GM18520 (cell line): ENCODE results near the gene PLOD3.
"Not testable (repeated sequence)": the region's sequence is repeated elsewhere in the genome, so short reads cannot be mapped to it uniquely, and the experiment has no call there.

Experiments used
- ATAC-seq: cut with Tn5 transposase; IDR thresholded peaks from one replicate; pipeline ENCODE4 v1.9.1; 2021; ENCODE audit not compliant: unreplicated experiment

The PLOD3 gene

GRCh38 chr7:101217388-101218235 is at the start of gene PLOD3, which contains the start of gene ZNHIT1:
PLOD3 (minus strand) TSS chr7:101217581; CDS start chr7:101217274, 307 bp downstream.
ZNHIT1 (plus strand) TSS chr7:101218165; CDS start chr7:101218196, 31 bp downstream.
- peak; percentile 51 for ATAC-seq

- no peak for ATAC-seq
Observed at GRCh38 chr7:101265622-101266516, 48.5 kb upstream of the PLOD3 start.

GRCh38 chr7:101264102-101264706 is 46.8 kb upstream of the PLOD3 start:
- not testable (repeated sequence) for ATAC-seq

DNA sequence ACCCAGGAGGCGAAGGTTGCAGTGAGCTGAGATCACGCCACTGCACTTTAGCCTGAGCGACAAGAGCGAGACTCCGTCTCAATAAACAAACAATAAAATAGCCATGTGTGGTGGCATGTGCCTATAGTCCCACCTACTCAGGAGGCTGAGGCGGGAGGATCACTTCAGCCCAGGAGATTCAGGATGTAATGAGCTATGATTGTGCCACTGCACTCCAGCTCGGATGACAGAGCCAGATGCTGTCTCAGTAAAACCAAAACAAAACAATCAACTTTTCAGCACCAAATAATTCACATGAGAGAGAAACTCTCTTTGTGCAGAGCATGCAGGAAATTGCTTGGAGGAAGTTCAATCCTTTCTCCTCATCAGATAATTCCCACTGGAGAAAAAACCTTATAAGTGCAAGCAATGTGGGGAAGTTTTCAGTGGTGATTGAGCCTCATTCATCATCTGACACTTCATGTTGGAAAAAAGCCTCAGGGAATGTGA is 40.9 kb upstream of the PLOD3 start:
- ATAC-seq: no peak

GRCh38 chr7:101255796-101256195 is 38.4 kb upstream of the PLOD3 start:
- no peak for ATAC-seq

- not testable (repeated sequence) for ATAC-seq
Observed at GRCh38 chr7:101253199-101253598, 35.8 kb upstream of the PLOD3 start.

DNA sequence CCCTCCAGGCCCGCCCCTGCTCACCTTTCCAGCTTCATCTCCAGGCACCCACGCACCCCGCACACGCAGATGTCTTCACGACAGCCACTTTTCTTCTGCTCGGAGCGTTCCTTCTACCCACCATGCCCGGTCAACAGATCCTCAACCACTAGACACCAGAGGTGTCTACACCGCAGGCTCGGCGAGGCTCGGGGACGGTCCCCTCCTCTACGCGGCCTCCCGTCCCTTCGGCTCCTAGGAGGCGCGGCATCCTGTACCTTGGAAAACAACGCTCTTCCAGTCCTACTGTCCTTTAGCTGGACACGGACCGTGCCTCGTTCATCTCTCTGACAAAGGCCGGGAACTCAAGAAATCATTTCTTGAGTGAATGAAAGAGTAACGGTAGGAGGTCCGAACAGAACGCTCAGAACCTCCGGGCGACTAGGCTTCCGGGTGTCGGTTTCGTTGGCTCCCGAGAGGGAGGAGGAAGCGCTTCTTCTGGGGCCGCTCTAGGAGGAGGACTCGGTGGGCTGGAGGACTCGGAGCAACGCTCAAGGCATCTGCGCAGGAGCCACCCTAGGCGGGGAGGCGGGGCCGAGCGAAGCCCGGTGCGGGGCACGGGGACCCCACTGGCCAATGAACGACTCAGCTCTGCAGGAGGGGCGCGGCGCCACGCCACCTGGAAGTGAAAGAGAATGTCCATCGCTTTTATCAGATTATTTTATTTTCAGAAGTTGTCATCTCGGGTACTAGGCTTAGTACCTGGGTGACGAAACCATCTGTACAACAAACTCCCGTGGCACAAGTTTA is 34.7 kb upstream of the PLOD3 start:
- peak; percentile 93 for ATAC-seq

GRCh38 chr7:101250324-101250723 is 32.9 kb upstream of the PLOD3 start:
- no peak for ATAC-seq

DNA sequence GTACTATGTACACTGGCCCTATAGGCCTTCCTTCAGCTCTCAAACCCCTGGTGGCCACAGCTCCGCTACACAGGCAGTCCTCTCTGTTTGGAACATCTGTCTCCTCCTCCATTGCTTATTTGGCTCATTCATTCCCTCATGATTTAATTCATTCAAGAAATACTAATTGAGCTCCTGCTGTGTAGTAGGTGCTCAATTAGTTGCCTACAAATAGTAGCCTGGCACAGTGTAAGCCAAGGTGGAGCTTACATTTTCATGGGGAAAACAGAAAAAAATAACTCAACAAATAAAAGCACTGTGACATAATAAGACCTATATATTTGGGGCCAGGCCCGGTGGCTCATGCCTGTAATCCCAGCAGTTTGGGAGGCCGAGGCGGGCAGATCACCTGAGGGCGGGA is 30.9 kb upstream of the PLOD3 start:
- no peak for ATAC-seq

DNA sequence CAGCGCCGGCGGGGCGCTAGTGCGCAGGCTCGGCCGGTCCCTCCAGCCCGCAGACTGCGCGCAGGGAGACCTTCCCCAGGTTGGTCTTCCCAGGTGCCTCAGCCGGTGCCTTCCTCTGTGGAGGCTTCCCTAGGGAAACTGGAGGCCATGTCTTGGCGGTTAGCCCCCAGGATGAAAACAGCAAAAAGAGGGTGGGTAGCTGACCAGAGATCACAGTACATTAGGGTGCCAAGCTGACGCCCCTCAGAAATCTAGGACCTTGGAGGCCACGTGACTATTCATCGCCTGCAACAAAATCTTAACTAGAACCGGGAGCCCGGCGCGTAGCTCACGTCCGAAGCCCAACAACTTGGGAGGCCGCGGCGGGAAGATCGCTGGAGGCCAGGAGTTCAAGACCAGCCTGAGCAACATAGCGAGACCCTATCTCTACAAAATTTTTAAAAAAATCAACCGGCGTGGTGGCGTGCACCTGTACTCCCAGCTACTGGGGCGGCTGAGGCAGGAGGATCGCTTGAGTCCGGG is 27.8 kb upstream of the PLOD3 start:
- ATAC-seq: no peak

GRCh38 chr7:101244375-101245146 is 27.2 kb upstream of the PLOD3 start, which contains the start of gene FIS1:
FIS1 (minus strand) TSS chr7:101245081; CDS start chr7:101245004, 77 bp downstream.
- peak; percentile 86 for ATAC-seq

DNA sequence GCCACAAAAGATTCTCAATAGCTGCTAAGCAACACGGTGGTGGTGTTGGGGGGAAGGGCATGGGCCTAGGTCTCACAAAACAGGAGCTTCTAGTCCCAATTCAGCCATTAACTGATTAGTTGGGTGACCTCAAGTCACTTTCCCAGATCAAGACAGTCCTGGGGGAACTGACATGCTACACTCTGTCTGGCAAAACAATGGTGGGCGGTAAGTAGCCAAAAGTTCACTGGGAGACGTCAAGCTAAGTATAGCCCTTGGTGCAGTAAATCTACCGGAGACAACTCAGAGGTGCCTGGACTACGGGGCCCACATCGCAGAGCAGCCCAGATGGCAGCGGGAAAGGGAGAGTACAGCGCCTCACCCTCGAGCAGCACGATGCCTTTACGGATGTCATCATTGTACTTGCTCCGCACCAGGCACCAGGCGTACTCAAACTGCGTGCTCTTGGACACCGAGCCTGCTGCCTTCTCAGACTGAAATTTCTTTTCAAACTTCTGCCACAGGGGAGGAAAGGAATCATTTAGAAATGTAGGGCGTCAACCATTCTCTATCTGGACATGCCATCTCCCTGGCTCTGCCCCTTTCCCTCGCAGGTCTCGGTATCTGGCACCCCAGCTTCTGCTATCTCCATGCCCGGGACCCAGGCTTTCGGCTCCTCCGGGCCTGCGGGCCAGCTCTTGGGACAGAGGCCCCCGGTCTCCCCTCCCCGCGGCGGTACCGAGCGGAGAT is 26.4 kb upstream of the PLOD3 start:
- ATAC-seq: no peak

DNA sequence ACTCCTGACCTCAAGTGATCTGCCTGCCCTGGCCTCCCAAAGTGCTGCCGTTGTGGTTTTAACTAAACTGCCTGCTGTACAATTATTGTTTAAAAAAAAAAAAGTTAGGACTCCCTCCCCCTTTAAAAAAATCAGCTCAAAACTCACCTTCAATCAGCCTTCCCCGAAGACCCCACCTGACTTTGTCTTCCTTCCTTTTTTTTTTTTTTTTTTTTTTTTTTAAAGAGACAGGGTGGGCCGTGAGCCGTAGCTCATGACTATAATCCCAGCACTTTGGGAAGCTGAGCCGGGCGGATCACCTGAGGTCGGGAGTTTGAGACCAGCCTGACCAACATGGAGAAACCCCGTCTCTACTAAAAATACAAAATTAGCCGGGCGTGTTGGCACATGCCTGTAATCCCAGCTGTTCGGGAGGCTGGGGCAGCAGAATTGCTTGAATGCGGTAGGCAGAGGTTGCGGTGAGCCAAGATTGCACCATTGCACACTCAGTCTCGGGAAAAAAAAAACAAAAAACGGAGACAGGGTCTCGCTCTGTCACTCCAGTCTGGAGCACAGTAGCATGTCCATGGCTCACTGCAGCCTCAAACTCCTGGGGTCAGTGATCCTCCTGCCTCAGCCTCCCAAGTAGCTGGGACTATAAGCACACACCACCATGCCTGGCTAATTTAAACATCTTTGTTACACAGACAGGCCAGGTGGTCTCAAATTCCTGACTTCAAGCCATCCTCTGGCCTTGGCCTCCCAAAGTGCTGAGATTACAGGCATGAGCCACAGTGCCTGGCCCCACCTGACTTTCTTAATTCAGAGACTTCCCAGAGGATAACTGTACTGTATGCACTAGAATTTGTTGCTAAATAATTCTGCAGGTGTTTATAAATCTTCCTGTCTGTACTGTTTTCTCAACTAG is 24.3 kb upstream of the PLOD3 start:
- no peak for ATAC-seq

GRCh38 chr7:101241015-101241363 is 23.6 kb upstream of the PLOD3 start:
- ATAC-seq: no peak

DNA sequence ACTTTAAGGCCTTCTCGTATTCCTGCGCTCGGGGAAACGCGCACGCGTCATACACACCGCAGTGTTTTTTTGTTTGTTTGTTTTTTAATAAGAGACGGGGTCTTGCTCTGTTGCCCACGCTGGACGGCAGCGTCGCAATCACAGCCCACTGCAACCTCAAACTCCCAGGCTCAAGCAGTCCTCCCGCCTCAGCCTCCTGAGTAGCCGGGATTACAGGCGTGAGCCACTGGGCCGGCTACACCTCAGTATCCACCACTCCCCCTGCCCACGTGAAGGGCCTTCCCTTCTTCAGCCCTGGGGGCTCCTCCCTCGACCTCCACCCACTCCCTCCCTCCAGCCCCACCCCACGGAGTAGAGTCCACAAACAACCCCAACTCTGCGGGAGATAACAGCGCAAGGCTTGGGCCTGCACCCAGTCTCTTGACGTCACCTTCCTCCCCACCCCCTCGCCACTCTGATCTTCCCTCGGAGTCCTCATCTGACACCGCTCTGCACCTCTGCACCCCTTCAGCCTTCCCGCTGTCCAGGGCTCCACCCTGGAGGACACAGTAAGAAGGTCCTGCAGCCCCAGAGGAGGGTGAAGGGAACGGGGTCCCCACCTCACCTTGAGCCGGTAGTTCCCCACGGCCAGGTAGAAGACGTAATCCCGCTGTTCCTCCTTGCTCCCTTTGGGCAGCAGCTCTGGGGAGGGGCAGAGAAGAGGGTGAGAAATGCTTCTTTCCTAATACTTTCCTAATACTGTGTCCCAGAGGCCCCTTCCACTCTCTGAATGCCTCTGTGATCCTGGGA is 23.0 kb upstream of the PLOD3 start:
- no peak for ATAC-seq

GRCh38 chr7:101239951-101240220 is 22.5 kb upstream of the PLOD3 start:
- no peak for ATAC-seq
